GM19438 (cell line): ENCODE data around the gene NR2F6.

Experiments used
- ATAC-seq: cut with Tn5 transposase; IDR thresholded peaks from one replicate; pipeline ENCODE4 v1.9.1; 2021; ENCODE audit warnings: low read depth; ENCODE audit not compliant: unreplicated experiment

NR2F6 gene

GRCh38 chr19:17183271-17183761 is 62.4 kb downstream of the NR2F6 start:
- ATAC-seq = no peak
